ENCODE measurements around the gene SHMT1.
"Not testable (repeated sequence)": the region's sequence is repeated elsewhere in the genome, so short reads cannot be mapped to it uniquely, and the experiment has no call there.

SHMT1 gene

GRCh38 chr17:18378205-18378505 lies 14.8 kb upstream of the SHMT1 start:
- no peak for DNase-seq

DNA sequence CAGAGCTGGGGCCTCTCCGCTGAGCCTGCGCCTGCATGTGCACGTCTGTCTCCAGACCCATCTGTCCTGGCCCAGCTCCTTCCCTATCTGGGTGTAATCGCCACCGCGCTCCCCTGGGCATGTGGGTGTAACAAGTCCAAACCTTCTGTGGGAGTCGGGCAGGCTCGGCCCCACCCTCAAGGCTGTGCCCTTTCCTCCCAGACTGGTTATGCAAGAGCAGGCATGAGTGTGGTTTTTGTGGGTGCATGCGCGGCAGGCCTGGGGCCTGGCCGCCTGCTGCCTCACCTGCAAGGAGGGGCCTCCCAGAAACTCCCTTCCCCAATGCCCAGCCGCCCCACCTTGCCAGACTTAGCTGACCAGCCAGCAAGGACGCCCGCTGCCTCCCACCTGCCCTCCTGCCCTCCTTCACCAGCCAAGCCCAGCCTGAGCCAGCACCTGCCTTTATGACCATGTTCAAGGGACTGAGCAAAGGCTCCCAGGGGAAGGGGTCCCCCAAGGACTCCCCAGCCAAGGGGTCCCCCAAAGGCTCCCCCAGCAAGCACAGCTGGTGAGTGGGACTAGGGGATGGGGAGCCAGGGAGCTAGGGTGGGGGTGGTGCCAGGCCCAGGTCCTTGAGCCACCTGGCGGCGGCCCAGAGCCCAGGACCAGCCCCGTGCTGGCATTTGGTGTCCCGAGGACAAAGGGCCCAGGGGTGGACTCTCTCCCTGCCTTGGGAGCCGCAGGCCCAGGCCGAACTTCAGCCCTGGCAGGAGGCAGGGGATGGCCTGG lies 14.3 kb upstream of the SHMT1 start, which contains the start of gene EVPLL:
TSS of gene EVPLL (plus strand) at position 342 of the 768 bp plus-strand sequence. CDS start 3,160 bp downstream, outside the sequence.
- DNase-seq, result no peak

DNA sequence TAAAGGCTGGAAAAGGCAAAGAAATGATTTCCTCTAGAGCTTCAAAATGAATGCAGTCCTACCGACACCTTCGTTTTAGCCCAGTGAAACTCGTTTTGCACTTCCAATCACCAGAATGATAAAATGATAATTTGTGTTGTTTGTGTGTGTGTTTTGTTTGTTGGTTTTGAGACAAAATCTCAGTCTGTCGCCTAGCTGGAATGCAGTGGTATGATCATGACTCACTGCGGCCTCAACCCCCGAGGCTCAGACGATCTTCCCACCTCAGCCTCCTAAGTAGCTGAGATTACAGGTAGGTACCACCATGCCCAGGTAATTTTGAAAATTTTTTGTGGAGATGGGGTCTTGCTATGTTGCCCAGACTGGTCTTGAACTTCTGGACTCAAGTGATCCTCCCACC lies 10.9 kb upstream of the SHMT1 start:
- DNase-seq, result no peak

DNA sequence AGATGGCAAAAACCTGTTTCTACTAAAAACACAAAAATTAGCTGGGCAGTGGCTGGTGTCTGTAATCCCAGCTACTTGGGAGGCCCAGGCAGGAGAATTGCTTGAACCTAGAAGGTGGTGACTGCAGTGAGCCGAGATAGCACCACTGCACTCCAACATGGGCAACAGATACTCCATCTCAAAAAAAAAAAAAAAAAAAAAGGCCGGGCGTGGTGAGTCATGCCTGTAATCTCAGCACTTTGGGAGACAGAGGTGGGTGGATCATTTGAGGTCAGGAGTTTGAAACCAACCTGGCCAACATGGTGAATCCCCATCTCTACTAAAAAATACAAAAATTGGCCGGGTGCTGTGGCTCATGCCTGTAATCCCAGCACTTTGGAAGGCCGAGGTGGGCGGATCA lies 9.8 kb upstream of the SHMT1 start:
- not testable (repeated sequence) for DNase-seq

DNA sequence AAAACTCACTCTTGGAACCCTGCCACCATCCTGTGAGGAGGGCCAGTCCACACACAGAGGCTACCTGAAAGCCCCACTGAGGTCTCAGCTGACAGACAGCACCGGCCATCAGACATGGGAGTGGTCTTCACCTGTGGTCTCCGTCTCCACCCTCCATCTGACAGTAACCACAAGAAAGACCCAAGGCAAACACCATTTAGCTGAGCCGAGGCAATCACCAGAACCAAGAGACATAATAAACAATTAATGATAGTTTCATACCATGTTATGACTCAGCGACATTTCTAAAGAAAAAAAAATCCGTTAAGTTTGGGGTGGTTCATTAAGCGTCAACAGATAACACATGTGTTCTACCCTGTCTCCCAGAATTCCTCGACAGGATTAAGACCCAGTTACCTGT lies 8.1 kb upstream of the SHMT1 start:
- no peak for DNase-seq

DNA sequence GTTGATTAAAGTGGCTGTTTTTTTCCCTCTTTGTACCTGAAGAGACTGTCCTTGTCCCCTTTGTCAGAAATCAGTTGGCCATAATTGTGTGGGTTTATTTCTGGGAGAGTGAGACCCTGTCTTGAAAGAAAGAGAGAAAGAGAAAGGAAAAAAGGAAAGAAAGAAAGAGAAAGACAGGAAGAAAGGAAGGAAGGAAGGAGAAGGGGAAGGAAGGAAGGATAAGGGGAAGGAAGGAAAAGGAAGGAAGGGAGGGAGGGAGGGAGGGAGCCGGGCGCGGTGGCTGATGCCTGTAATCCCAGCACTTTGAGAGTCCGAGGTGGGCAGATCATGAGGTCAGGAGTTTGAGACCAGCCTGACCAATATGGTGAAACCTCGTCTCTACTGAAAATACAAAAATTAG lies 7.4 kb upstream of the SHMT1 start:
- DNase-seq, result no peak

GRCh38 chr17:18368946-18369345 lies 5.6 kb upstream of the SHMT1 start:
- no peak for DNase-seq

DNA sequence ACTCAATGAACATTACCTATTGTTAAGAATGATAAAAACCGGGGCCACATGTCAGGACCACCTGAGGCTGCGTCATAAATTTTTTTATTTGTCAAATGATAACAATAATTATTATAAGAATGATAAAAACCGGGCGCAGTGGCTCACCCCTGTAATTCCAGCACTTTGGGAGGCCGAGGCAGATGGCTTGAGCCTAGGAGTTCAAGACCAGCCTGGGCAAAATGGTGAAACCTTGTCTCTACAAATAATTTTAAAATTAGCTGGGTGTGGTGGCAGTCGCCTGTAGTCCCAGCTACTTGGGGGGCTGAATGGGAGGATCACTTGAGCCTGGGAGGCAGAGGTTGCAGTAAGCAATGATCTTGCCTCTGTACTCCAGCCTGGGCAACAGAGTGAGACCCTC lies 816 bp upstream of the SHMT1 start:
- no peak for DNase-seq

DNA sequence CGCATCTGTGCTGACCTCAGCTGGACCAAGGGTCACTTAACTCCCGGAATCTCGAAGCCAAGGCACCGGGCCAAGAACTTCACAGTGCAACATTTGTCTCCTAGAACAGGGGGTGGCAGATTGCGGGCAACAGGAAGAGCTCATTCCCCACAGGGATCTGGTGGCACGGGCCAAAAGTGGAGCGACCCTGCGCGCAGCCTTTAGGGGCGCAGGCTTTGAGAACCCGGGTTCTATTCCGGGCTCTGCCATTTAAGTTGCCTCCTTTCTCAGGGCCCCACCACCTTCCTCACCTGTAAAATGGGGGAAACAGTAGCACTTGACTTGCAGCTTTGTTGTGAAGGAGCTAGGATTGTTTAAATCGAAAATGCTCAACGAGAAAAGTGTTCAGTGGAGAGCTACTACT lies 651 bp downstream of the SHMT1 start:
- DNase-seq, result no peak

GRCh38 chr17:18361837-18362697 lies 1.3 kb downstream of the SHMT1 start:
- no peak for DNase-seq

DNA sequence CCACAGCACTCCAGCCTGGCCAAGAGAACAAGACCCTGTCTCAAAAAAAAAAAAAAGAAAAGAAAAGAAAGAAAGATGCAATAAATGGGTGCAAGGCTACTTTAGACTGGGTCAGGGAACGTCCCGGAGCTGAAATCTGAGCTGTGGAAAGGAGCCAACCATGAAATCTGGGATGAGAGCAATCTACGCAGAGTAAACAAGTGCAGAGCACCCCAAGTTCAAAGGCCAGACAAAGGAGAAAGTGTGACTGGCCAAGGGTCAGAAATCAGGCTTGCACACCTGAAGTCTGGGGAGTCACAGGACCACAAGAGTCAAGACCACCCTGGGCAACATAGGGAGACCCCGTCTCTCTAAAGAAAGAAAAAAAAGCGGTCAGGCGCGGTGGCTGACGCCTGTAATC lies 2.8 kb downstream of the SHMT1 start:
- DNase-seq, result no peak

- DNase-seq, result no peak
These were observed 6.7 kb downstream of the SHMT1 start for GRCh38 chr17:18356624-18357023.

DNA sequence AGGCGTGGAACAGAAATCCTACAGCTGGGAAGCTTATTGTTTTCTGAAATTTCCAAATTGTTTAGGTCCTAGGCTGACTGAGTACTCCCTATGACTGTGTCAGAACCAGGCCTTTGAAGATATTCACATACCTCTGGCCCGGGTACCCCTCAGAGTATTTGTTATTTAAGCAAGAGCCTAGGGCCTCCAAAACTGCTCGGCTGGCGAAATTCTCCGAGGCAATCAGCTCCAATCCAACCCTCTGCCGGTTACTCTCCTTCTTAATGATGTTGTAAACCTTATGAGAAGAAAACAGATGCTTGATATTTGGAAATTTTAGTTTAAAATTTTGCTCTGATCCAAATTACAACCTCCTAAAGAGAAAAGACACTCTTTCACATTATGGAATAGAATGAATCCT lies 9.8 kb downstream of the SHMT1 start:
- DNase-seq, result no peak

DNA sequence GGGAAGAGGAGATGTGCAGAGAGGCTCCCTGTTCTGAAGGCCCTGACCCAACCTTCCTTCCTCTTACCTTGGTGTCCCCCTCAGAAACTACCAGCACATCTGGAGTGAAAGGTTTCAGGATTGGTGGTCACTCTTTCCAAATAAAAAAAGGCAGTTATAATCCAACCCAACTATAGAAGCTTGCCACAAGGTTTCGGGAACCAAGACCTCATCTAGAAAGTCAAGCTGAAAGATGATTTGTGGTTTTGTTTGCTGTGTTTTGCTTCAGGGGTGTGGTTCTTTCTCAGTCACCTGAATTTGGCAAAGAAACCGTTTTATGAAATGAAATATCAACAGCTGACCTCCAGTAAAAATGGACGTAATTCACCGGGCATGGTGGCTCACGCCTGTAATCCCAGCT lies 19.3 kb downstream of the SHMT1 start:
- no peak for DNase-seq

- no peak for DNase-seq
These were observed 23.4 kb downstream of the SHMT1 start for GRCh38 chr17:18339933-18340332.

GRCh38 chr17:18338158-18338557 lies 25.2 kb downstream of the SHMT1 start:
- not testable (repeated sequence) for DNase-seq

GRCh38 chr17:18332909-18333489 lies 30.4 kb downstream of the SHMT1 start:
- no peak for DNase-seq

GRCh38 chr17:18331879-18332278 lies 31.5 kb downstream of the SHMT1 start:
- DNase-seq, result no peak

- DNase-seq, result no peak
These were observed 34.6 kb downstream of the SHMT1 start for GRCh38 chr17:18328643-18329204.

DNA sequence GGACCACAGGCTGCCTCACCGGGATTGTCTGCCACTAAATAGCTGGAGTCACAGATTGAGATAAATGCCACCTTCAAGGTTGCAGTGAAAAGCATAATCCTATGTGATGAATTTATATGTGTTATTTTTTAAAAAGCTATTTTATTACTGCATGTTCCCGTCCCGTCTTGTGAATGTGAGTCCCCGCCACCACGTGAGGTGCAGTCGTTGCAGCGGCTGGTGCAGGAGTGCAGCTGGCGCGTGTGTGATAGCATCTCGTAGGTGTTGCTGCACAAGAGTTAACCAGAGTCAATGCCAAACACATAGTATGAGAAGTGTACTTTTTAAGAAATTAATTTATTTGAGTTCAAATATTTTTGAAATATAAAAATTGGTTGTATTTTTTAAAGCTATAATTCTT lies 35.8 kb downstream of the SHMT1 start:
- no peak for DNase-seq

DNA sequence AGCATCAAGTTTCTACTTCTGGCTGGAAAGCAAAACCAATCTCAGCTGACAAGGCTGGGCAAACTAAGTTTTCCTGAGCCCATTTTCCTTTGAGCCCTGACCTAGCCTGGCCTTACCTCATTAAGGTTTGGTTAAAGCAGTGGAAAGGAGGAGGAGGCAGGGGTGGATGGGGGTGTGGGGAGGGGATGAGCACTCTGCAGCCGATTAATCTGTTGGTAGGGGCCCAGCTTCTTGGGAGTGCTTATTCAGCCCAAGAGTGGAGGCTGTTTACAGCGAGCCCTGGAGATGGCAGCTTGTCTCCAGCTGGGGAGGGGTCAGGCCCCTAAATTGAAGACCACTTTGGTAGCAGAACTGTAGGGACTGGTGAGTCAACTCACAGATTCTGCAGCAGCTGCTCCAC lies 36.3 kb downstream of the SHMT1 start:
- DNase-seq, result no peak

DNA sequence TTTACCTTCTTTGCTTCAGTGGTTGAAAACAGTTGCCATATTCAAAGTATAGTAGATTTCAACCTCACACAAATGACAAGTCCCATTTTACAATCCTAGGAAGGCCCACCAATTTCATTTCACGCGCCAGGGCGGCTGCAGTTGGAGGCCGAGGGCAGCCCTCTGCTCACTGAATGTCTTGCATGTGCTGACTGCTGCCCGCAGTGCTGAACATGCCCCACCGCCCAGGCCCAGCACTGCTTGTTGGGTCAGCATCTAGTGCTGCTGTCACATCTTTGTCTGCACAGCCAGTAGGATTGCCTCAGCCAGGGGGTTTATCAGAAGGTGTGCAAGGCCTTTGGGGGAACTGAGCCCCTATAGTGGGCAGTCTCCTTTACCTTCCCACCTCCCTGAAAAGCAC lies 36.8 kb downstream of the SHMT1 start:
- no peak for DNase-seq

DNA sequence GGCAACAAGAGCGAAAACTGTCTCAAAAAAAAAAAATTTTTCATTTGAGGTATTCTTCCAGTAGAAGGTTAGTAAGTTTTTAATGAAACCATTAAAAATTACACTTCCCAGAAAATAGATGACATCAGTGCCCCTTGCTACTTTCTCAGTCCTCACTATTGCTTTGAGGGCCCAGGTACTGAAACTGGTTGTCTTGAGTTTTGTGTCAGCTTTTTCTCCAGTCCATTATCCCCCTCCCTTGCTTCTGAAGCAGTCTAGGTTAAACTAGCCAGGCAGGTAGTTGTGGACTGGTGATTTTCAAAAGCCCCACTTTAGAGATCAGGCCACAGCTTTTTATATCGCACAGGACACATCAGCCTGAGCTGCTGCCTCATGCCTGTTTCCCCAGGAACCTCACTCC lies 37.3 kb downstream of the SHMT1 start:
- DNase-seq, result no peak
